ENCODE data around the gene C2CD4C.
"Not testable (repeated sequence)": the region's sequence is repeated elsewhere in the genome, so short reads cannot be mapped to it uniquely, and the experiment has no call there.

DNA sequence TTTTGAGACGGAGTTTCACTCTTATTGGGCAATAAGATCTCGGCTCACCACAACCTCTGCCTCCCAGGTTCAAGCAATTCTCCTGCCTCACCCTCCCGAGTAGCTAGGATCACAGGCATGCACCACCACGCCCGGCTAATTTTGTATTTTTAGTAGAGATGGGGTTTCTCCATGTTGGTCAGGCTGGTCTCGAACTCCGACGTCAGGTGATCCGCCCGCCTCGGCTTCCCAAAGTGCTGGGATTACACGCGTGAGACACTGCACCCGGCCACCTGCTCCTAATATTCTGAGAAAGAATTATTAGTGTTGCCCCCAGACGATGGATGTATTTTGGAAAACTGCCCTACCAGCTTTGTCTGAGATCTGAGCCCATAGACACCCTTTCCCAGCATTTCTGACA is 53.4 kb downstream of the C2CD4C start:
- not testable (repeated sequence) for TF ChIP-seq ZBTB7B, HOXA7 (CRISPR knock-in tag; IDR thresholded peaks at IDR 0.05)
